HG03575 (cell line): ENCODE results near the gene VLDLR.

Experiments
- ATAC-seq: cut with Tn5 transposase; IDR thresholded peaks from one replicate; pipeline ENCODE4 v1.9.1; 2021; ENCODE audit not compliant: unreplicated experiment, insufficient number of reproducible peaks, low FRiP score; ENCODE audit errors: extremely low read depth

Gene VLDLR

DNA sequence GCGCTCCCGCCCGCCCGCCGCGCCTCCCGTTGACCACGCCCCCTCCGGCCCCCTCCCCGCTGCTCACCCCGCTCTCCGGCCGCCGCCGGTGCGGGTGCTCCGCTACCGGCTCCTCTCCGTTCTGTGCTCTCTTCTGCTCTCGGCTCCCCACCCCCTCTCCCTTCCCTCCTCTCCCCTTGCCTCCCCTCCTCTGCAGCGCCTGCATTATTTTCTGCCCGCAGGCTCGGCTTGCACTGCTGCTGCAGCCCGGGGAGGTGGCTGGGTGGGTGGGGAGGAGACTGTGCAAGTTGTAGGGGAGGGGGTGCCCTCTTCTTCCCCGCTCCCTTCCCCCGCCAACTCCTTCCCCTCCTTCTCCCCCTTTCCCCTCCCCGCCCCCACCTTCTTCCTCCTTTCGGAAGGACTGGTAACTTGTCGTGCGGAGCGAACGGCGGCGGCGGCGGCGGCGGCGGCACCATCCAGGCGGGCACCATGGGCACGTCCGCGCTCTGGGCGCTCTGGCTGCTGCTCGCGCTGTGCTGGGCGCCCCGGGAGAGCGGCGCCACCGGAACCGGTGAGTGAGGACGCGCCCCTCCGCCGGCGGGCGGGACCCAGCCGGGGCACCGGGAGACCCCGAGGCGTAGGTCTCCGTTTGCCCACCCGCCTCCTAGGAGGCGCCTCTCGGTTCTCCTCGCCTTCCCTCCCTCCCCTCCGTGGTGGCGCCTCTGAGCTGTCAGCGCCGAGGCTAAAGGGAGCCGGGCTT, at the start of gene VLDLR:
TSS of gene VLDLR (plus strand) at position 66 of the 739 bp plus-strand sequence. CDS start at position 469, 403 bp downstream.
- ATAC-seq = no peak

DNA sequence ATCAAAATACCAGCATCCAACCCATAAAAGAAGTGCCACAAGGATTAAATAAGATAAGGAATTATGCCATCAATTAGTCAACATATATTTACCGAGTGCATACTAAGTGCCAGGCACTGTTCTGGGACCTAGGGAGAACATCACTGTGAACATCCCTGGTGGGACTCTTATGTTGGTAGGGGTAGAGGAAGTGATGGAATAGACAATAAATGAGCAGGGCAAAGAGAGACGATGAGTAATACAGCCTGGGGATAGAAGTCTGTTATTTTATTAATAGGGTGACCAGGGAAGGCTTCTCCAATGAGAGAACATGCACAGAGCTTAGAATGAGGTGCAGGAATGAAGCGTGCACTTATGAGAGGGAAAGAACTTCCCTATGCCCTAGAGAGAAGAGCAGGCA, 47.4 kb upstream of the VLDLR start:
- ATAC-seq = no peak

DNA sequence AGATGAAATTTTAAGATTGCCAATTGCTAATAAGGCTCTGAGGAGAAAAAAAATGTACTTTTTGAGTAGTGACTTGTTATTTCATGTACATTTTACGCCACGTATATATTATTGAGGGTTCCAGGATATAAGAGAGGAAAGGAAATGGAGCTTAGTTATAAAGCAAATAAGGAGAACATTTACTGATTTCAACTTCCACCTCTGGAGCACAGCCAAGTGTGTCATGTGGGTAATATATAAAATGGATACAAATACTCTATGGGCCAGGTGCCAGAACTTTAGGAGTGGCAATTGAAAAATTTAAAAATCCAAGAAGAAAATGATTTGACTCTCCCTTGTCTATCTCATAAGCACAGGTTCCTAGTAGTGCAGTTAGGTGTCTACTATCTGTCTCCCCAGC, 45.0 kb upstream of the VLDLR start:
- no peak for ATAC-seq

DNA sequence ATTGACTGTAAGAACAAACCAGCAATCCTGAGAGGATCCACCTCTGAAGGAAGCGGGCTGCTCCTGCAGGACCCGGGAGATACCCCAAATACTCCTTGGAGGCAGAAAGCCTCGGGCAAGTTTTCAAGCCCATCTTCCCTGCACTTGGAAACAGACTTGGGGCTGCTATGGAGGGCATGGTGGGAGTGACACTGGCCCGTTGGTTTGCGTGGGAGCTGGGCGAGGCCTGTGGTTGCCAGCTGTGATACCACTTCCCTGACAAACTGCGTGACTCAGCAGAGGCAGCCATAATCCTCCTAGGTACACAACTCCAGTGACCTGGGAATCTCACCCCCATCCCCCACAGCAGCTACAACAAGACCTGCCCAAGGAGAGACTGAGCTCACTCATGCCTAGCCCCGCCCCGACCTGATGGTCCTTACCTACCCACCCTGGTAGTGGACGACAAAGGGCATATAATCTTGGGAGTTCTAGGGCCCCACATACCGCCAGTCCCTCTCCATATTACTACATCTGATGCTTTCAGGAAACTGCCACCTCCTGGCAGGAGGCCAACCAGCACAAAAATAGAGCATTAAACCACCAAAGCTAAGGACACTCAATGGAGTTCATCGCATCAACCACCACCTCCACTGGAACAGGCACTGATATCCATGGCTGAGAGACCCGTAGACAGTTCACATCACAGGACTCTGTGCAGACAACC, 38.1 kb upstream of the VLDLR start:
- no peak for ATAC-seq

DNA sequence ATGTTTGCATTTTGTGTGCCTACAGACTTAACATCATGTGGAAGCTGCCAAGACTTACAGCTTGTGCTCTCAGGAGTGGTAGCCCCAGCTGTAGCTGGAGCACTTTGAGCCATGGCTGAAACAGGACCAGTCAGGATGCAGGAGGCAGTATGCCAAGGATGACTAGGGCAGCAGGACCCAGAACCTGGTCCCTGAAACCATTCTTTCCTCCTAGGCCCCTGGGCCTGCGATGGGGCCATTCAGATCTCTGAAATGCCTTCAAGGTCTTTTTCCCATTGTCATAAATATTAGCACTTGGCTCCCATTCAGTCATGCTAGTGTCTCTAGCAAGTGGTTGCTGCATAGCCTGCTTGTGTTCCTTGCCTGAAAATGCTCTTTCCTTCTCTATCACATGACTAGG, 29.6 kb upstream of the VLDLR start:
- ATAC-seq = no peak

DNA sequence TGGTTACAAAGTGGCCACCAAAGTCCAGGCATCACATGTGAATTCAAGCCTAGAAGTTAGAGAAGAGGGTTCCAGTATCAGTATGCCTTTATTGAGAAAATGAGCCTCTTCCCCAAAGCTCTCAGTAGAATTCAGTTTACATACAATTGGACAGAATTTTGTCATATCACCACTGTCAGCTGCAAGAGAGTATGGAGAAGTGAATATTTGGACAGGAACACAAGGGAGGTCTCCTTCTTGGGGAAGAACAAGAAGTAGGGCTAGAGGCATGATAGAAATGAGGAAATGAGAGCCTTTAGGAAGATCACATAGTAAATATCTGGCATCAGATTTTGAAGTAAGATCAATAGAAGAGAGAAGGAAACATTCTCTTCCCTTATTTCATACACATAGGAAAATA, 27.8 kb upstream of the VLDLR start:
- ATAC-seq = no peak

DNA sequence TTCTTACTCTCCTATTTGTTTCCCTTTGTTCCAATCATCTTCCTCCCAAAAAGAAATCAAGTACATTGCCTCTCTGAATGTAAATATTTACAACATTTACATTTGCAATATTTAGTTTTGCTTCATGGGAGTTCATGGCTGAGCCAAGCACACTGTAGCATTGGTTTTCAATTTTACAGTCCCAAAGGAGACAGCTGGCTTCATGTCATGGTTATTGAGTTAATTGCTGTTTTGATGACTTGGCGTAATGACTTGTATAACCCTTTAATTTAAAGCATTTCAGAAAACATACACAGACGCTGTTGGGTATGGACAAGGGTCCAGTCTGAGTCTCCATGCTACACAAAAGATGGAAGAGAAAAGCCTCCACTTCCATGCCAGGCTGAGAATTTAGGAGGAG, 25.6 kb upstream of the VLDLR start:
- ATAC-seq = no peak

DNA sequence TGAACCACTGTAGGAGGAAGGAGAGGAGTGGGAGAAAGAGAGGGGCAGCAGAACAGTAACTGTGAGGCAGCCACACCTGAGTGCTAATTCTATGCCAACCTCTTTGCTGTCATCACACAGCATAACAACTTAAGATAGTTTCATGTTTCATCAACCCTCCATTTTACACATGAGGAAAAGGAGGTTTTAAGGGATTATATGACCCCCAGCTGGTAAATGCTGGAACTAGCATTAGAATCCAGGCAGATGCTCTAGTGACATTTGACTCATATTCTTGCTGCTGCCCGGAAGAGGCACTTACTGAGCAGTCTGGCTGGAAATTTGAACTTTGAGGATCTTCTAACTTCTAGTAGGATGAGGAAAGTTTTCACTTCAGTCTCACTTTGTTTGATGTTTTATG, 24.1 kb upstream of the VLDLR start:
- no peak for ATAC-seq

DNA sequence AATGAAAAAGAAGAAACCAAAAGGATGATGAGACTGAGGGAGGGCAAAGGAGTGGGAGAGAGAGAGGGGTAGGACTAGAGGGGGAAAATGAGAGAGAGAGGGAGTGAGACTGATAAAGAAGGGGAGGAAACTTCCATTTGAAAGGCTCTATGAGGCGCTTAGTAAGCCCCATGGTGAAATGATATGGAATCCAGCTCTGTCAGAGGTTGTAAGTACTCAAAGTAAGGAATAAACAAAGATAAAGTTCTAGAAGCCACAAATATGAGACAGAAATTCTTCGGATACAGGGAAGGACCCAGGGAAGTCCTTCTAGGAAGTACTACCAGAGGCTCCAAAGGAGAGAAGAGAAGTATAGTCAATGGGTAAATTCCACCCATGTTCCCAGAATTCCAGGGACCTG, 21.7 kb upstream of the VLDLR start:
- ATAC-seq = no peak

DNA sequence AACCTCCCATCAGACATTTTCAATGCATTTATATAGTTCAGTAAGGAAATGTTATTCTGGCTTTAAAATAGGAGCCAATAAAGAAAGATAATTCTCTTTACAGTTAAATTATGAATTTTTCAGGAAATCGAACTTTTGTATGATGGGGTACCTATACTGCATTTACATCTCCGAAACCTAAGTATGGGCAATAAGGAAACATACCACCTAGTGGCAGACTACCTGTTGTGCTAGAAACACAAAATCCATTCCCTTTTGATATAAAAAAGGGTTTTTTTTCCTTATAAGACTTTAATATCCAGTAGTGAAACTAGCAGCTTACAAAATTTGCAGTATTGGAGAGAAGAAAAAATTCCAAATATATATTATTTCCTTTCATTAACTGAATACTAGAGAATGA, 21.3 kb upstream of the VLDLR start:
- ATAC-seq = no peak

DNA sequence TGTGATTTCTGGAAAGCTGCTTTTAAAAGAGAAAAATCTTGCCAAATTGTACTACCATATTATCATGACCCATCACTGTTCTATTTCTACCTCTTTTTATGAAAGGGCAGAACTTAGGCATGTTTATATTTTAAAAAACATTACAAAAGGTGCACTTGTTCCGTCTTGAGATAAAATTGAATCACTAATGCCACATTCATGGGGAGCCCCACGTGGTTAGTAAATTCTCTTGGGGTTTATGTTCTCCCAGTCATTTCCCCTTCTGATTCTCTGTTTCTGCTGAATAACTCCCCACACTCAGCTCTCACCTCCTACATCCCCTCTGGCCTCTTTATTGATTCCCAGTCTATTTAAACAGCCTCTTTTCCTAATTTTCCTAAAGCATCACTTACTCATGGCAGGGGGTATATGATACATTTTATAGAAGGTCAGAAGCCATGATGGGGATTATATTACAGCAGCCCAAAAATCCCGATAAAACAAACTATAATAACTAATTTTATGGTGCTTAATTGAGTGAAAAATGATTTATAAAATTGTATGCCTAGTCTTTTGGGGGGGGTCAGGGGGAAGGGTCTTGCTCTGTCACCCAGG, 19.7 kb upstream of the VLDLR start:
- no peak for ATAC-seq

DNA sequence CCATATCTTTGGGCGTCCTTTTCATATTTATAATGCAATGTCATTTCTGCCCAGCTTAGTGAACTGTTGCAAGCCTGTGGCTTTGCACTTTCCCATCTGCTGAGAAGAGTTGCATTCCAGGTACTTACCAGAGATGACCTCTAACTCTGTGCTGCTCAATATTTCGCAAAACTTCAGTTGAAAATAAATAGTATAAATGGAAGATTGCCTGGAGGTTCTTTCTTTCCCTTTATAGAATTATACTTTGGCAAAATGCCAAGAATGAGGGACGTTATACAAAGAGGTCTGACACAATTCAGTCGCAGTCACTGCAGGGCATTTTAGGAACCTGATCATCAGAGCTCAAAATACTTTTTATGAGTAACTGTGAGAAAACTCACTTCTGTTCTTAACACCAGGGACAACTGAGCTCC, 18.9 kb upstream of the VLDLR start:
- ATAC-seq = no peak

DNA sequence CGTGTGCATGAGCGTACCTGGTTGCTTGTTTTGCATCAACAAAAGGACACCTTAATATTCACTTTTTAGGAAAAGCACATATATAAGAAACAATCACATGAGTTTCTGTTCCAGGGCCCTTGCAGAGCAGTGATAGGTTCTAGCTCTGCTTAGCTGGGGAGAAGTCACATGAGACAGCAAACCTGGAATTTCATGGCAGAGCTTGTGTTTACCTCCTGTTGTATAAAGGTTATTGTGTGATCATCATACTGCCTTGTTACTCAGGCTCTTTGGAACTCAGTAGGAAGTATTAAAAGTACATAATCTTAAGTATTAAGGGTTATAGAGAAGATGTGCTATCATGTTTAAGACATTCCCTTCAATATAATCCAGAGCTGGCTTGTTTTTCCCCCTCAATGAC, 18.0 kb upstream of the VLDLR start:
- ATAC-seq = no peak

DNA sequence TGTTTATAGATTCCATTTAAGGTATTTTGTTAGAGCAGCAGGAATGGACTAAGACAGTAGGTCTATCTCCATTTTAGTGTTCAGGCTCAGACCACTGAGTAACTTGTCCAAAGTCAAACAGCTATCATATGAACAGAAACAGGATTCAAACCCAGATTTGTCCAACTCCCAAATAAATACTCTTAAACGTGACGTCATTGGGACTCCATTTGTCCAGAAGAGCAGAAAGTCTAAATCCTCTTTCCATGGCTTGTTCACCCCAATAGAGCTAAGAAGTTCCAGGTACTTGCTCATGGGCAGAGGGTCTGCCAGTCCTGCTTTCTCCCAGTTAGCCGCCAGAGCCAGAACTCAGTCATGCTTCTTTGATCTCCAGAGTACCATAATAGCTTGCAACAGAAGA, 16.3 kb upstream of the VLDLR start:
- no peak for ATAC-seq

DNA sequence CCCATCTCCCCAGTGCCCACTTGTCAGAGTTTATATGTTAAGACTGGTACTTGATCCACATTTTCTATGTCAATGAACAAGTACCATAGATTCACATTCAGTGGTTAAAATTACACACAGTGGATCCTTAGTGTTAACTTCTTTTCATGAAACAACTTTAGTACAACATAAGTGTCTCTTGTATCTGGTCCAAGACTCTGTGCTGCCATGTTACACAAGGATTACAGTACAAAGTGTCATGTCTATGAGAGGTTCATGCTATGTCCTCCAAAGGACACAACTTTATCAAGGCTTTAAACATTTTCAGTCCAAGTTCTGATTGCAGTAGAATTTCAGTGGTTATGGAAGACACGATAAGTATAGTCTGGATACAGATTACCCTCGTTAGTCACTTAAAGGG, 13.3 kb upstream of the VLDLR start:
- ATAC-seq = no peak

DNA sequence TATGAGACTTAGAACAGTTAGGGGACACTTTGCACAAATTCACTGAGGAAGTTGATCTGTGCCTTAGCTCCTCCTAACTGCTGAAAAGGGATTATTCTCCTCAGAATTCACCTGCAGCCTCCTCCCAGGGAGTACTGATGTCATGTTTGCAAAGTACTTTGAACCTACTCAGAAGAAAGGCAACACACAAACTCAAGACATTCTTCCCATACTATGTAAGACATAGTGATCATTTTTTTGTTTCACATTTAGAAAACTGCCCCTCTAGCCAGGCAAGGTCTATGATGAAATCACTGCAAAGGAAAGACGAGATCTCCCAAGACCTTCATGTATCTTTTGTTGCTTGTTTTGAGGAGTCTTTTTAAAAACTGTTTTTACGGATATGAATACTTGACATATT, 10.6 kb upstream of the VLDLR start:
- ATAC-seq = no peak

DNA sequence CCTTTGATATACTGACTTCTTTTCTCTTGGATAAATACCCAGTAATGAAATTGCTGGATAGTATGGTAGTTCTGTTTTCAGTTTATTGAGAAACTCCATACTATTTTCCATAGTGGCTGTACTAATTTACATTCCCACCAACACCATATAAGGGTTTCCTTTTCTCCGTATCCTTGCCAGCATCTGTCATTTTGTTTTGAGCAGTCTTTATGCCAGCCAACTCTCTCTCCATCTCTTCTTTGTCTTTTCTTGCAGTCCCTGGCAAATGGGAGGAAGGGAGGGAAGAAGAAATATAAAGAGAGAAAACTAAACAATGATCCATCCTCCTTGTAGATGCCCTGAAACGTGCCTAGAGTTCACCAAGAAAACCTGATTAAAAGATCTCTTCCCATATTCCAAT, 9.6 kb upstream of the VLDLR start:
- no peak for ATAC-seq

DNA sequence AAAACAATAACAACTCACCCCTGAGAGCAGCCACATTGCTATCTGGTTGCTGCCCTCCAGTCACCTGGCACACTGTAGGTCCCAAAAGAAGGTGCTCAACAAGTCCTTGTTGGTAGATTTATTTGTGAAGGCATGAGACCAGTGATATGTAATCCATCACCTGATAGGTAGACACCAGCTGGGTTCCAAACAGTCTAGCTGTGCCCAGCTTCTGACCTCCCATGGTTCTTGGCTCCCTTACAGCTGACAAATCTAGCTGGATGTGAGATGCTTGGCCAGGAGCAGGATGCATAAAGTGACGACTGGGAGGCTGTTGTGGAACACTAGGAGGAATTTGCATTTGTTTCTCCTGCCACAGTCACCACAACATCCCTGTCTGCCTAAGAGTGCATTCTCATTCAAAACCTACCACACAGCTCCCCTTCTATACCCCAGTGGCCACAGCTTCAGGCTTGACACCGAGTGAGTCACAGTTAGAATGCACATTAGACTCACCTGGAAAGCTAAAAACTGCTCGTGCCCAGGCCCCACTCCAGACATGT, 7.8 kb upstream of the VLDLR start:
- no peak for ATAC-seq

DNA sequence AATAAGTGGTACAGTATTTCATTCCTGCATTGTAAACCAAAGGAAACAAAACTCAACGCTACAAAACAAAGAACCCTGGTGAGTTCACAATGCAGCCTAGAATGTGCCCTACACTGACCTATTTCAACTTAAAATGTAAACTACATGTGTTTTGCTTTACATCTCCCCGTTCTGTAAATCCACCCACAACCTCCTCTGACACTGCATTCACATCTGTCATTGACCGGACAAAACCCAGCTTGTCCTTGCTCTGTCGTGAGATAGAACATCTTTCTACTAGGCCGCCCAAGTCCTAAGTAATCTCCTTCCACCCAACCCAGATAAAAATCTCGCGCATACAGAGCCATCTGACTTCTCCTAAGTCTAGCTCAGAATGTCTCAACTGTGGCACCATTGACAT, 6.1 kb upstream of the VLDLR start:
- ATAC-seq = no peak

DNA sequence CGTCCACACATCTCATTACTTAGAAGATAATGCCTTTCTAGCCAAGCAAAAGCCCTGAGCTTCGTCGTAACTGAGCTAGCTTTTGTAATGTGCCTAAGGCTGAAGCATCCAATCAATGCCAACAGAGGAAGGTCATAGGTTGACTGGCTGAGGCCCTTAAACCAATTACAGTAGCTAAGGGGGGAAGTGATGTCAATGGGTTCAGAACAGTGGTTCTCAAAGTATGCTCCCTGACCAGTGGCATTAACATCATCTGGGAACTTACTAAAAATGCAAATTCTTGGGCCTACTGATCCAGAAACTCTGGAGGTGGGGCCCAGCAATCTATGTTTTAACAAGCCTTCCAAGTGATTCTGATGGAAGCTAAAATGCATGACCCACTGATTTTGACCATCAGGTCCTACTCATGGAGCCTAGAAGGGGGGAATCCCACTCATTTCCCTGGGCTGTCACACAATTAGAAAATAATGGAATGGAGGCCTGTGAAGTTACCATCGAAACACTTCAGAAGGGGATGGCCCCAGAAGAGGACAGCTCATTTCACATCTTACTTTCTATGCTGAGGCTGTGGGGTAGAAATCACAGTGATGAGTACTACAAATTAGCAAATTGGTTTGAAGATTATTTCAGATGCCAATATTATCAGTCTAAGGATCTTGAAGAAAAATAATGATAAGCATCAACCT, 4.8 kb upstream of the VLDLR start:
- ATAC-seq = no peak
